Progenitor cell of endocrine pancreas (in vitro differentiated cells): ENCODE results near the gene NTHL1. TPM values are rescaled to one million over a fixed set of nuclear protein-coding genes. Genes with fewer than 3 reads are reported as not detected.

ENCODE experiments used
- DNase-seq: peaks from one replicate; pipeline ENCODE4 v3.0.0; 2021; ENCODE audit warnings: low spot score; ENCODE audit not compliant: unreplicated experiment
- H3K27ac Mint-ChIP-seq: 2 replicates; pipeline ENCODE4 v1.8.0; 2021; ENCODE audit warnings: mild to moderate bottlenecking, moderate library complexity, mixed read lengths
- H3K27me3 Mint-ChIP-seq: 2 replicates; pipeline ENCODE4 v1.8.0; 2021; ENCODE audit warnings: mixed read lengths
- H3K36me3 Mint-ChIP-seq: 2 replicates; pipeline ENCODE4 v1.8.0; 2022; ENCODE audit warnings: mixed read lengths; ENCODE audit not compliant: insufficient read depth
- H3K4me1 Mint-ChIP-seq: 2 replicates; pipeline ENCODE4 v1.8.0; 2021; ENCODE audit warnings: low read depth, mixed read lengths
- H3K4me3 Mint-ChIP-seq: 2 replicates; pipeline ENCODE4 v1.8.0; 2021; ENCODE audit warnings: low read depth, mild to moderate bottlenecking, moderate library complexity, mixed read lengths
- H3K9me3 Mint-ChIP-seq: 2 replicates; pipeline ENCODE4 v1.8.0; 2021; ENCODE audit warnings: low read depth, mixed read lengths
- CTCF ChIP-seq: fragments of 200-600 bp; sonication (generic); IDR thresholded peaks from one replicate; pipeline ENCODE4 v1.5.0; 2021; ENCODE audit warnings: antibody characterized with exemption, mild to moderate bottlenecking; ENCODE audit not compliant: unreplicated experiment
- total RNA-seq: library from RNA; stranded (reverse); gene quantifications from 2 replicates; pipeline ENCODE4 v1.2.1, GENCODE V29; 2021

NTHL1 gene
- total RNA-seq, 1 donor from 2014 or later: 28.1 TPM

- H3K27me3 Mint-ChIP-seq: peaks cover 8% of the 10 kb centered on the region
- peaks cover under 1% of the 10 kb centered on the region for H3K4me1 Mint-ChIP-seq
- no peak for TF ChIP-seq CTCF
- H3K27ac Mint-ChIP-seq: no peak overlapping the region
- no peak overlapping the region for H3K4me3 Mint-ChIP-seq
- H3K36me3 Mint-ChIP-seq: no peaks in the 10 kb centered on the region
- no peak for DNase-seq
- no peaks in the 10 kb centered on the region for H3K9me3 Mint-ChIP-seq
Observed at GRCh38 chr16:2032285-2033056, 15.2 kb downstream of the NTHL1 start.

DNA sequence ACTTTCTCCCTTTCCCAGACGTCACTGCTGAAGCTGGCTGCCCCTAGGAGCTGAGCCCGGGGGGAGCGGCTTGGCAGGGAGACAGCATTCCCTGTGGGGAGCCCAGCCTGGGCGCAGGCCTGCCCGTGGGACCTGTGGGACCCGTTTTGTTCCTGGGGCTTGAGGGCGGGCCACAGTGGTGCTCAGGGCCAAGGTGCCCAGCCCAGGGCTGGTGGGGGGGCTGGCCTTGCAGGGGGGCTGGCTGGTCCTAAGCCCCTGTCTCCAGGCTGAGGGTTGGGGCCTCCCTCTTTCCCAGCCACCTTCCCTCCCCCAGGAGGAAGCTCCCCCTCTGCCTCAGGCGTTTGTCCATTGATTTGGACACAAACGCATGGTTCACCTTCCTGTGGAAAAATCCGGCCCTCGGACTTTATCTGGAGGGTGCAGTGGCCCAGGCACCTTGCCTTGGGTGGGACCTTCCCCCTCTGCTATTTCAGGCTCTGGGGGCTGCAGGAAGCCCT is 16.5 kb downstream of the NTHL1 start:
- Mint-ChIP-seq H3K27me3 (peaks cover 9% of the 10 kb centered on the region), H3K27ac (no peak overlapping the region), H3K9me3 (no peaks in the 10 kb centered on the region), H3K36me3 (no peaks in the 10 kb centered on the region), H3K4me1 (peaks cover 1% of the 10 kb centered on the region), H3K4me3 (no peak overlapping the region)
- no peak for DNase-seq
- no peak for TF ChIP-seq CTCF

DNA sequence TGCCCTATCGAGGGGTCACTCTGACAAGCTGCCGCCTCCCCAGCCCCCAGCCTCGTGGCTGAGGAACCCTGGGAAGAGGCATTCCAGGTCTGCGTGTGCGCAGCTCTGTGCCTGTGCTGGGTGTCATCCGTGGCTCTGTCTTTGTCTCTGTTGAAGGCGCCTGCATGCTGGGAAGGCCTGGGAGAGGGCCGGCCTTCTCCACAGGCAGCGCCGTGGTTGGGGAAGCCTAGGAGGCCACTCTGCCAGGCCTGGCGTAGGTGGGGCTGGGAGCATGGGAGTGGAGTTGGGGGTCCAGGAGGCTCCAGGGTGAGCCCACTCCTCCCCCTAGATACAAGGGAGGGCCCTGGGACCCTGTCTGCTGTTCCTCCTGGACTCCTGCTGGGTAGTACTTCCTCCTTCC is 17.6 kb downstream of the NTHL1 start:
- H3K36me3 Mint-ChIP-seq: no peaks in the 10 kb centered on the region
- DNase-seq: no peak
- peaks cover 1% of the 10 kb centered on the region for H3K4me1 Mint-ChIP-seq
- no peaks in the 10 kb centered on the region for H3K9me3 Mint-ChIP-seq
- no peak overlapping the region for H3K4me3 Mint-ChIP-seq
- no peak for TF ChIP-seq CTCF
- peaks cover 15% of the 10 kb centered on the region for H3K27me3 Mint-ChIP-seq
- H3K27ac Mint-ChIP-seq: no peak overlapping the region

- H3K27ac Mint-ChIP-seq: no peak overlapping the region
- no peaks in the 10 kb centered on the region for H3K9me3 Mint-ChIP-seq
- H3K4me1 Mint-ChIP-seq: peaks cover 1% of the 10 kb centered on the region
- no peak overlapping the region for H3K4me3 Mint-ChIP-seq
- H3K36me3 Mint-ChIP-seq: no peaks in the 10 kb centered on the region
- DNase-seq: no peak
- no peak for TF ChIP-seq CTCF
- peaks cover 17% of the 10 kb centered on the region for H3K27me3 Mint-ChIP-seq
Observed at GRCh38 chr16:2029350-2029749, 18.3 kb downstream of the NTHL1 start.

- Mint-ChIP-seq H3K4me1 (peaks cover 1% of the 10 kb centered on the region), H3K27ac (peak overlapping the region; percentile 45), H3K4me3 (no peak overlapping the region), H3K36me3 (no peaks in the 10 kb centered on the region), H3K9me3 (no peaks in the 10 kb centered on the region), H3K27me3 (peaks cover 21% of the 10 kb centered on the region)
- TF ChIP-seq CTCF: no peak
- no peak for DNase-seq
Observed at GRCh38 chr16:2028620-2029220, 18.9 kb downstream of the NTHL1 start.
